ENCODE measurements around the gene ASAP2.
"Not testable (repeated sequence)": the region's sequence is repeated elsewhere in the genome, so short reads cannot be mapped to it uniquely, and the experiment has no call there.

The ASAP2 gene

DNA sequence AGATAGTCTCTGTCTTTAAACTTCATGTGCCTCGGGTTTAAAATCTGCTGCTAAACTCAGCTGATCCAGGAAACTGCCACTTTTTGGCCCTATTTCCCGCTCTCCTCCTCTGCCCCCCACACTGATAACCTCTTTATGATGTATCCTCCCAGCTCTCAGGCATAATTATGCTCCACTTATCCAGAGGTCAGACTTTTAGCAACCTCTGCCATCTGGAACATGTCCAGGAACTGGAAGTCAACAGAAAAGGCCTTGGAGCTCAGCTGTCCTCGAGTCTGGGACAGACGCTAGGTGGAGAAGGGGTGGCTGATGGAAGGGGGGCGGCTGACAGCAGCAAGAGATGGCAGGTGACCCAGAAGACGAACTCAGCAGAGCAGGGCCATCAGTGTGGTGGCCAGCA lies 41.2 kb downstream of the ASAP2 start:
- H3K27ac ChIP-seq, result peak overlapping the region; percentile 99
- DNase-seq (ENCODE audit: low read depth, low spot score), result no peak

DNA sequence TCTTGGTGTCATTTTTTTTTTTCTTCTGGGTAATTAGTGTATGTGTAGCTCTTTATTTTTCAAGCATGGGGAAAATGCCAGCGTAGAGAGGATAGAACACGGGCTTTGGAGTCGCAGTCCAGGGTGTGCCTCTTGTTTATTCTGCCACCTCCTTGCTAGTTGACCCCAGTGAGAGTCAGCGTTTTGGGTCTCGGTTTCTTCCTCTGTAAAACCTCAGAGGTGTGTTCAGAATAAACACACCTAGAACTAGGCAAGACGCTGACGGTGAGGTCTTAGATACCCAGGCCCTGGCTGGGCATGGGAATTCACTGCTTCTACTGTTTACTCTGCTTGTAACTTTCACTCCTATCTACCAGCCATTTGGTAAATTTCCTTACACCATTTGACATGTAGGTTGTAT lies 41.8 kb downstream of the ASAP2 start:
- no peak for DNase-seq (ENCODE audit: low read depth, low spot score)
- H3K27ac ChIP-seq, result peak overlapping the region; percentile 99

DNA sequence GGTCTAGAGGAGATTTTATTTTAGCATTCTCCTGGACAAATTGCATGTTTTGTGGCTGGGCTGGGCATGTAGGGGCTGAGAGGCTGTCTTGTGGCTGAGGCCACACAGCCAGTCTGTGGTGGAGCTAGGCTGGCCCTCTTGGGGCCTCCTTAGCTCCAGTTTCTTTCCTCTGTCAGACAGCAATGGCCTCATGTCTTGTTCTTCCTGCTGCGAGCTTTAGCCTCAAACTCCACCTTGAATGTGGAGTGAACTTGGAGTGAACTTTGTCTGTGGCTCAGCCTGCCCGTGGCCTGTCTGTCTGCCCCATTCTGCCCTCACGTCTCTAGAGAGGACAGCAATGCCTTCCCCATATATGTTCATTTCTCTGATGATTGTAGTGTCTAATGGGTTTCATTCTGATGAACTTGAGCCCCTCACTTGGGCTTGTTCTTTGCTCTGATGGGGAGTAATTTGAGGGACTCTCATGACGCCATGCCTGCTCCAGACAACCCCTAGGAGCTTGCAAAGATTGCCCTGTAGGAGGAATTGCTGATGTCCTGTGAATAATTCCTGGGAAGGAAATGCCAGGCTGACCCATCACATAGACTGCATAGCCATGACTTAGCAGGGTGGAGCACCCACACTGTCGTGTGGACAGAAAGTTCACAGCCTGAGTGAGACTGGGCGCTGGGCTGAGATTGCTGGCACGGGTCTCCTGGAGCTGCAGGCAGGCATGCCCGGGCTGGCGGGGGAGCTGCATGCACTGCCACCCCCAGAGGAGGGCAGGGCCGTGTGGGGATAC lies 42.6 kb downstream of the ASAP2 start:
- peak; percentile 34 for DNase-seq (ENCODE audit: low read depth, low spot score)
- peak overlapping the region; percentile 99 for H3K27ac ChIP-seq

DNA sequence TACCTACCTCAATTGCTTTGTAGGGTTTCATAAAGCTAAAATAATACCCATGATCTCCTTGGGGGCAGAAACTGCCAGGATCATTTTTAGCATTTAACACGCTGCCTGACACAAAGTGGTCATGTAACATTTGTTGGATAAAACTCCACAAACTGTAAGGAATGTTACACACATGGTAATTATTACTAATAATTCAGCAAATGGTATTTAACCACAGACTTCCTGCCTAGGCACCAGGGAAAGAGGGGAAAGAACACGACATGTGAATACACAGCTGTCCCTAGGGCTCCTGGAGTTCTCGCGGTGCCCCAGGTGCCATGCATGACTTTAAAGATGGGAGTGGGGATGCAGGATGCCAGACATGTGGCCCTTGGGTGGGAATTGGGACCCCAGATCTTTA lies 43.5 kb downstream of the ASAP2 start:
- DNase-seq (ENCODE audit: low read depth, low spot score), result no peak
- H3K27ac ChIP-seq, result peak overlapping the region; percentile 99

DNA sequence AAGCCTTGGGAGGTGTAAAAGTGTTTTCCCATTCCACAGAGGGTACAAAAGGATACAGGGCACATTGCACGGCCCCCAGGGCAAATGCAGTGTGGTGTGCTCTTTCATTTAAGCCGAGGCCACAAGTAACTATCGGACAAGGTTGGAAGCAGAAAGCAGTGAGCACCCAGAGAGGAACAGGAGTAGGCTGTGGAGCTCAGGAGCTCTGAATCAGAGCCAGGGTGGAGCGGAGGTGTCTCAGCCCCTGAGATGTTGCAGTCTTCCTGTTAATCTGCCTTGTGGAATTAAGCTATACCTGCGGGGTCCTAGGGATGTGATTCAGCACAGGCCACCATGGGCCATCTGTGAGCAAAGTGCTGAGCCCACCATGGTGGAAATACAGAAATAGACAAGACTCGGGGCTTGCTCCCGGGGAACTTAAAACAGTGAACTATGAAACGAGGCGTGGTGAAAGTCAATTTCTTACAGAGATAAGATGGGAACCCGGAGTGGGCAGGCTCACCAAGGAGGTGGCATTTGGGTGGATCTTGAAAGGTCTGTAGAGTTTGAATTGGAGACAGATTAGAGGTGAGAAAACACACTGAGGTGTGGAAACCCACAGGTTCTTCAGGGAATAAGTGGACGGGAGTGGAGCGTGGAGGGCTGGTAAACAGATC lies 44.0 kb downstream of the ASAP2 start:
- no peak for DNase-seq (ENCODE audit: low read depth, low spot score)
- H3K27ac ChIP-seq, result peak overlapping the region; percentile 99

DNA sequence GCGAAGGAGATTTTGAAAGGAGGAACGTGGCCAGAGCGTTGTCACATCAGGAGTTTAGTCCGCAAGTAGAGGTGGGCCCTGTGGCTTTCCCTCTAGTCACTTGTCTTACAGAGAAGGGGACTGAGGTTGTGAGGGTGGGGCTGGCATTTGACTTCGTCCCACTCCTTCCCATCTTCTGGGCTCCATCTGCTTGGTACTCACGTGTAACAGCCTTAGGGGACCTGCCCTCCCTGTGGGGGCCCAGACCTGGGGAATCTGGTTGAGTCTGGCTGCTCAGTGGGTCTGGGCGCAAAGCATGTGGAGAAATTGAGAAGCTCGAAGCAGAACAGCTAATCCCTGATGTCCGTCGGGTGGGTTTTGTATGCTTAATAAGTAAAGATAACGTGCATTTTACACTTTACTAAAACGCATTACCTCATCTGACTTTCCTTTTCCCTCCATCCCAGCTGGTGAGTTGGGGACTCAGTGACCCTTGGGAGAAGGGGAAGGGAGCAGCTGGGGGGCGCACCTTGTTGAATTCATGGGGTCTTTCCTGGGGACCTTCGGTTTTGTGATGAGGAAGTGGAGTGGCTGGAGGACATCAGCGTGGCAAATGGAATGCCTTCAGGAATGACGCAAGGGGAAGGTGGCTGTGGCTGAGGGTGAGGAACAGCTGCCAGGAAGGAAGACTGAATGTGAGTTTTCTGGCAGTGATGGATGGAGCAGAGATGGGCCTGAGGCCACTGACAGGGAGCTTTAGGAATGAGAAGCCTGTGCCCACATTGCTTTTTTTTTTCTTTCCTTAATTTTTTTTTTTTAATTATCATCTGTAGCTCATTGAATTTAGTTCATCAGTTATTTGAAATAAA lies 44.8 kb downstream of the ASAP2 start:
- H3K27ac ChIP-seq, result peak overlapping the region; percentile 99
- DNase-seq (ENCODE audit: low read depth, low spot score), result peak; percentile 63

DNA sequence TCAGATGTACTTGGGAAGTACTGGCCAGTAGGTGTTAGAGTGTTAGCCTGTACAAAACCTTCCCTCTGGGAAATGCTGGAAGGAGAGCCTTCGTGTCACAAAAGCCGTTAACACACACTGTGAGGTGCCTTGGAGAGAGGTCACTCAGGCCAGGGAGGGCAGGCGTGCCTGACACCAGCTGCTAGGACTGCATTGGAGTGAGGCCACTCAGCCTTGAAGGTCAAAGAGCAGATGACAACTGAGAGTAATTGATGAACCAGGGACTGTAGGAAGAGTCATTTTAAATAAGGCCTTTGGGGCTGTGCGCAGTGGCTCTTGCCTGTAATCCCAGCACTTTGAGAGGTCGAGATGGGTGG lies 45.4 kb downstream of the ASAP2 start:
- H3K27ac ChIP-seq, result peak overlapping the region; percentile 99
- no peak for DNase-seq (ENCODE audit: low read depth, low spot score)

DNA sequence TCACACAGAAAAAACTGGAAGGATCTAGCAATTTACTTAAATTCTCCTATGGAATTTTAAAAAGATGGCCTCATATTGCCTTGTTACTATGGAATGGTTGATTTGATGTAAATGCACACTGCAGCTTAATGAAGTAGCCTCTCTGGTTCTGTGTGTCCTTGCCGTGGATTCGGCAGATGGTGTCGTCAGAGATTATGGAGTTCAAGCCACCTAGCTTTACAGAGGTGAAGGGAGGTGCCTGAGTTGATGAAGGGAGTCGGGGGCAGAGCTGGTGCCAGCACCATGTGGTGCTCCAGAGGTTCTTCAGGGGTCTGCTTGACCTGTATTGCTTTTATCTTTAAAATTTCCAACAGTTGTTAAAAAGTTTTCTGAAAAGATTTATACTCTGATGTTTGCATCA lies 48.8 kb downstream of the ASAP2 start:
- DNase-seq (ENCODE audit: low read depth, low spot score), result no peak
- peak overlapping the region; percentile 1 for H3K27ac ChIP-seq

DNA sequence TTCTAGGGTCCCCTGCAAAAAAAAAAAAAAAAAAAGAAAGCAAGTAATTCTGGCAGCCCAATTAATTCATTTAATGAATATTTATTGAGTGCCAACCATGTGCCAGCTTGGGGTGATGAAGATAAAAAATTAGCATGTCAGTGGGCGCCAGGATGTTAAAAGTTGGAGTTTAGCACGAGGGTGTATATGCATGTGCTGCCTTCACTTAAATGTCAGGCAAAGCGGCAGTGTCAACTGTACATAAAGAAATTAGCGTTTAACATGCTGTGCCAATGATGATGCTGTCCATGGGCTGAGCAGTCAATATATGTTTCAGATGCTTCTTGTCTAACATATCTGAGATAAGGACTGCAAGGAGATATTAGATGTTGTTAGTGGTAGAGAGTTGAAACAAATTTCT lies 49.5 kb downstream of the ASAP2 start:
- H3K27ac ChIP-seq, result no peak overlapping the region
- DNase-seq (ENCODE audit: low read depth, low spot score), result no peak

DNA sequence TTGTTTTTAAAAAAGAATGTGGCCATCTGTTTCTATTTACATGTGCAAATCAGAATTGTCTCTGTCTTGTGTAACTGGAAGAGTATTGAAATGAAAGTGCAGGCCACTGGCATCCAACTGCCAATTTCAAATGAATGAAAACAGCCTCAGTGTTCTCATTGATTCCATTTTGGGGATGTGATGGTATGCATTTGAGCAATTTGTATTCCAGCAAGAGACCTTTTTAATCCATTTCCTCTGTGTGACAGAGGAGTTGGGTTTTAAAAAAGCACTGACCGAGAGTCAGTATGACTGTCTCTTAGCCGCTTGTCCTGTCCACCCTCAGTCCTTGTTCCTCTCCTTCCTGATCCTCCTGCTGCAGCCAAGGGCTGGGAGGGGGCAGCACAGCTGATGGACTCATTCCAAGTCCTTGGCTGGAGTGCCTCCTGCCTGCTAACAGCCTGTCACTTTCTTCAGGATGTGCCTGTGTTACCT lies 50.0 kb downstream of the ASAP2 start:
- peak overlapping the region; percentile 1 for H3K27ac ChIP-seq
- DNase-seq (ENCODE audit: low read depth, low spot score), result no peak

DNA sequence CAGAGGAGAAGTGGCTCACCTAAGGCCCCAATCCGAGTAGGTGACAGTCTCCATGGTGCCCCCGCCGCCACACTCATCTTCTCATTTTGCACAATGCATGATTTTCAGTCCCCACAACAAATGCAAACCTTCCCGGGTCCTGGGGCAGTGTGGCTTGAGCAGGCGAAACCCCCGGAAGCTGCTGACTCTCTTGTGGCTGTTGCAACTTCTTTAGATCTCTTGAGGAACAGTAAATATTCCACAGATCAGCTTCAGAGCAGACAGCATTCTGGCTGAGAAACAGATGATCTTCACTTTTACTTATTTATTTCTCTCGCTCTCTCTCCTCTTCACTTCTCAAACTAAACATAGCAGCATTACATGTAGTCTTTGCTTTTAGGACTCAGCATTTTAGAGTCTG lies 51.9 kb downstream of the ASAP2 start:
- DNase-seq (ENCODE audit: low read depth, low spot score), result no peak
- no peak overlapping the region for H3K27ac ChIP-seq

DNA sequence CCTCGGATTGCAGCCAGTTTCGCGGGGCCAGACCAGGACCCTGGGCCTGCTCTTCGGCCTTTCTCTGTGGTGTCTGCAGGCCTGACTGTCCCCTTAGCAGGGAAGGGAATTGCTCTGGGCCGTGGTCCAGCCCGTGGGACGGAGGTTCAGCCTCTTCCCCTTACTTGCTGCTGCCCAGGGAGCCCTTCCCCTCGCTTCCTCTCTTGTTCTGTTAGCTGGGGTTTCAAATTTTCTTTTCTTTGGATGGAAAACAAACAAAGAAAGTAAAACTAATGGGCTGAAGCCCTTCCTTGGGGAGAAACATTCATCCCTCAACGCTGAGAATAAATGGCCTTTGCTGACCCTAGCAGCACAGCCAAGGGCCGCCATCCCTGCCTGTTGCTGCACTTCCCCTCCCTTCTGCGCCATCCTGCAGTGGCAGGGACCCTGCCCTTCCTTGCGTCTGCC lies 52.4 kb downstream of the ASAP2 start:
- no peak for DNase-seq (ENCODE audit: low read depth, low spot score)
- H3K27ac ChIP-seq, result no peak overlapping the region

DNA sequence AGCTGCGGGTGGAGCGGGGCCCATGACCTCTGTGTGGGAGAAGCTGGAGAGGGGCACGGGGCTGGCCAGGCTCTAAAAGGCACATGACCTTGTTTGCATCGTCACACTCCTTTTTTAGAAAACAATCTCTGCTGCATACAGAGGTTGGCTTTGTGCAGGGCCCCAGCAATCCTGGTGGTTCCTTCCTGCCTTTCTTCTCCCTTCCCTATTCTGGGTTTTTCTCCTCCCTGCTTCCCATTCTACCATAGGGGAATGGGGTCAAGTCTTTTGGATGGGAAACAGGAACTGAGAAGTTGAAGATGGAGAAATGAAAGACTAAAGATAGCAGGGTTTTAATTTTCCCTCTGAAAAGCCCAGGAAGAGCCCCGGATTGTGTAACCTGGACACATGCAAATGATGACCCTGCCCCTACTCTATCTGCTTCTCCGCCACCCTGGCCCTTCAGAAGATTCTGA lies 53.9 kb downstream of the ASAP2 start:
- peak overlapping the region; percentile 18 for H3K27ac ChIP-seq

DNA sequence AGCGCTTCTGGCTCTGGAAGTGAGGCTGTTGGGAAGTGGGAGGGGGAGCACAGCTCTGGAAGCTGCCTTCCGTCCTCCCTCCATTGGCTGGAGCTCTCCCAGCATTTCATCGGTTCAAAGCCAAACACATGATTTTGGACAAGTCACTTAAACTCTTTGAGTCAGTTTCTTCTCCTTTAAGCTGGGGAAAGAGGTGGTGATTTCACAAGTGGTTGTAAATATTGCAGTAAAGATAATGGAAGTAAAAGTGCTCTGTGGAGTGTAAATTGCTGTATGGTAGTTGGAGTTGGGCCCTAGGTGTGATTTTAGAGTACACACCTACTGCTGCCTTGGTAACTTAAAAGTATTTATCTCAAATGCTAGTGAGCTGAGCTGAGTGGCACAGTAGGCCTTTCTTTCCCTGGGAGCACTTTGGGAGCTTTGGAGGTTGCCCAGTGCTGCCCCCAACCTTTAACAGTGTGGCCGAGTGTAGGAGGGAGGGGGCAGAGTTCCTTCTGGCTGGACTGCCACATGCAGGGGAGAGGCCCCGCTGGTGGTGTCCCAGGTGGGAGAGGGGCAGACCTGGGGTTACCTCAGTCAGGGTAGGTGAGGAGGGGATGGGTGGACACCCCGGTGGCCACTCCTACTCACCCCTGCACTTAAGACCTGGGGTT lies 54.7 kb downstream of the ASAP2 start:
- H3K27ac ChIP-seq, result peak overlapping the region; percentile 18
- DNase-seq (ENCODE audit: low read depth, low spot score), result no peak

More for the DNA sequence above, 53.9 kb downstream of the ASAP2 start:
- no peak for DNase-seq (ENCODE audit: low read depth, low spot score)

DNA sequence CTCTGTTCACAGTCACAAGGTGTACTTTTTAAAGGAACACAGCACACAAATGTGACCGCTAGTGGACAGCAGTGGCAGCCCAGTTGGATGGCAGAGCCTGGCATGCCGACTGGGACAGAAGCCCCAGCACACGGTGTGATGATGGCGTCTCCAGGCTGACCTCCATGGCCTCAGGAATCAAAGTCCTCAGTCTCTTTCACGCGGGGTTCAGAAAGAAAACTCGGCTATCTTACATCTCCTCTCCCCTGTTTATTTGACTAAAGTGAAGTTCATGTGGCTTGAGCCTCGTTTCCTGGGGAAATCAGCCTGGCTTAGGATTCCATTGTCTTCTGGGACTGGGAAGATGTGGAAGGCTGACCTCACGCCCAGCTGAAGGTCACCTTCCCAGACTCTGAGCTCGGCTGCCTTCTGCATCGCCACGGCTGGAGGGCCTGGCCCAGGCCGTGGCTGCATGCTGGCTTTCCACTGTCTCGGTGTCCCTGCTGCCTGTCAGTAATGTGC lies 56.1 kb downstream of the ASAP2 start:
- no peak for DNase-seq (ENCODE audit: low read depth, low spot score)
- H3K27ac ChIP-seq, result peak overlapping the region; percentile 14

DNA sequence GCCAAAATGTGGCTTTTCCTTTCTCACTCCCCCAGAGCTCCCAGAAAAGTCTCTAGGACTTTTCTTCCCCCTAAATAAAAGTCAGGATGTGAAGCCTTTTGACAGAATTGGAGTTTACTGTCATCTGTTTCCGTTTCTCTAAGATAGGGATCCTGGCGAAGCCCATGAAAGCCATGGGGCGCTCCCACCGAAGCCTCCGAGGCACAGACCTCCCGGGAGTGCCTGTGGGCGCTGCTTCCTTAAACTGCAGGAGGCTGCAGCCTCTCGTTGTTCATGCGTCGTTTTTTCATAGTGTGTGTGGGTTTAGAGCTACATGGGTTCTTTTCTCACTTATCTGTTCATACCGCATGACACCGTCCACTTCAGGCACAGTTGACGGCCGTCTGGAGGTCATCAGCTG lies 56.8 kb downstream of the ASAP2 start:
- peak overlapping the region; percentile 14 for H3K27ac ChIP-seq
- no peak for DNase-seq (ENCODE audit: low read depth, low spot score)

DNA sequence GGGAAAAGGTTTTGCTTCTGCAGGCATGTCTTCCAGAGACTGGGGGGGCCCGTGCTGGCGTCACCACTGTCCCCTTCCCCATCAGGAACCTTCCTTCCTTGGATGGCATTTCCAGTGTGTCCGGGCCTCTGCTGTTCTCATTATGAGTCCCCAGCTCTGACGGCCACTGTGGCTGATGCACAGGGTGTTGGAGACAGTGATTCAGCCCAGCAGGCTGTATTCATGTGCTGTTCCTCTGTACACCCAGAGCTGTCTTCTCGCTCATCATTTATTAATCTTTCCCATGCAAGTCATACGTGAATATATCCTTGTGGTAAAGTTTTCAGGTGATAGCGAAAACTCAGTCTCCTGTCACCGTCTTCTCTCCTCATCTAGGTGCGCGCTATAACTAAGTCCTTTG lies 57.7 kb downstream of the ASAP2 start:
- no peak for DNase-seq (ENCODE audit: low read depth, low spot score)
- peak overlapping the region; percentile 7 for H3K27ac ChIP-seq

DNA sequence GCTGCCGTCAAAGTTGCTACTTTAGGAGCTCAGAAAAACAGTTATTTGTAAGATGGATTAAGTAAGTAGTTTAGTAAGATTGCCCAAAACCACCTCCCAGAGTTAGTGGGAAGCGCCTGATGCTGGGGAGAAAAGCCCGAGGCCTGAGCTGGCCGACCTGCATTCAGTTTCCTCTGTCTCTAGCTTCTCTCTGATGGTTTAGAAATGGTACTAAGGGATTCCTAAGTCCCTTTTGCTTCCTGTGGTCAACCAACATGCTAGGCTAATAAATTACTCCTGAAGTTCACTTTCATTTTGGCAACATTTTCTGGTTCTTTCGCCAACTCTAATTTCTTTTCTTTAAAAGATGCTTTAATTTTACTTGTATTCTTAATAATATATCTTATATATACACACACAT lies 60.1 kb downstream of the ASAP2 start:
- no peak for DNase-seq (ENCODE audit: low read depth, low spot score)
- no peak overlapping the region for H3K27ac ChIP-seq

DNA sequence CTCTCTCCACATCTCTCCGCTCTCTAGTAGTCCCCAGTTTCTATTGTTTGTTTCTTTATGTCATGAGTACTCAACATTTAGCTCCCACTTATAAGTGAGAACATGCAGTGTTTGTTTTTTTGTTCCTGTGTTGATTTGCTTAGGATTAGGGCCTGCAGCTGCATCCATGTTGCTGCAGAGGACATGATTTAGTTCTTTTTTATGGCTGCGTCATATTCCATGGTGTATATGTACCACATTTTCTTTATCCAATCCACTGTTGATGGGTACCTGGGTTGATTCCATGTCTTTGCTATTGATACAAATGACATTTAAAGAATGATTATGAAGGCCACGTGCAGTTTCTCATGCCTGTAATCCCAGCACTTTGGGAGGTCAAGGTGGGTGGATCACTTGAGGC lies 60.7 kb downstream of the ASAP2 start:
- DNase-seq (ENCODE audit: low read depth, low spot score); H3K27ac ChIP-seq: not testable (repeated sequence)

All from epithelial cell of prostate (primary cell).